HG02623 (cell line): ENCODE measurements around the gene KCNH6.

Experiments
- ATAC-seq: cut with Tn5 transposase; IDR thresholded peaks from one replicate; pipeline ENCODE4 v1.9.1; 2021; ENCODE audit warnings: moderate library complexity; ENCODE audit not compliant: unreplicated experiment

KCNH6 gene, protein sequence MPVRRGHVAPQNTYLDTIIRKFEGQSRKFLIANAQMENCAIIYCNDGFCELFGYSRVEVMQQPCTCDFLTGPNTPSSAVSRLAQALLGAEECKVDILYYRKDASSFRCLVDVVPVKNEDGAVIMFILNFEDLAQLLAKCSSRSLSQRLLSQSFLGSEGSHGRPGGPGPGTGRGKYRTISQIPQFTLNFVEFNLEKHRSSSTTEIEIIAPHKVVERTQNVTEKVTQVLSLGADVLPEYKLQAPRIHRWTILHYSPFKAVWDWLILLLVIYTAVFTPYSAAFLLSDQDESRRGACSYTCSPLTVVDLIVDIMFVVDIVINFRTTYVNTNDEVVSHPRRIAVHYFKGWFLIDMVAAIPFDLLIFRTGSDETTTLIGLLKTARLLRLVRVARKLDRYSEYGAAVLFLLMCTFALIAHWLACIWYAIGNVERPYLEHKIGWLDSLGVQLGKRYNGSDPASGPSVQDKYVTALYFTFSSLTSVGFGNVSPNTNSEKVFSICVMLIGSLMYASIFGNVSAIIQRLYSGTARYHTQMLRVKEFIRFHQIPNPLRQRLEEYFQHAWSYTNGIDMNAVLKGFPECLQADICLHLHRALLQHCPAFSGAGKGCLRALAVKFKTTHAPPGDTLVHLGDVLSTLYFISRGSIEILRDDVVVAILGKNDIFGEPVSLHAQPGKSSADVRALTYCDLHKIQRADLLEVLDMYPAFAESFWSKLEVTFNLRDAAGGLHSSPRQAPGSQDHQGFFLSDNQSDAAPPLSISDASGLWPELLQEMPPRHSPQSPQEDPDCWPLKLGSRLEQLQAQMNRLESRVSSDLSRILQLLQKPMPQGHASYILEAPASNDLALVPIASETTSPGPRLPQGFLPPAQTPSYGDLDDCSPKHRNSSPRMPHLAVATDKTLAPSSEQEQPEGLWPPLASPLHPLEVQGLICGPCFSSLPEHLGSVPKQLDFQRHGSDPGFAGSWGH

DNA sequence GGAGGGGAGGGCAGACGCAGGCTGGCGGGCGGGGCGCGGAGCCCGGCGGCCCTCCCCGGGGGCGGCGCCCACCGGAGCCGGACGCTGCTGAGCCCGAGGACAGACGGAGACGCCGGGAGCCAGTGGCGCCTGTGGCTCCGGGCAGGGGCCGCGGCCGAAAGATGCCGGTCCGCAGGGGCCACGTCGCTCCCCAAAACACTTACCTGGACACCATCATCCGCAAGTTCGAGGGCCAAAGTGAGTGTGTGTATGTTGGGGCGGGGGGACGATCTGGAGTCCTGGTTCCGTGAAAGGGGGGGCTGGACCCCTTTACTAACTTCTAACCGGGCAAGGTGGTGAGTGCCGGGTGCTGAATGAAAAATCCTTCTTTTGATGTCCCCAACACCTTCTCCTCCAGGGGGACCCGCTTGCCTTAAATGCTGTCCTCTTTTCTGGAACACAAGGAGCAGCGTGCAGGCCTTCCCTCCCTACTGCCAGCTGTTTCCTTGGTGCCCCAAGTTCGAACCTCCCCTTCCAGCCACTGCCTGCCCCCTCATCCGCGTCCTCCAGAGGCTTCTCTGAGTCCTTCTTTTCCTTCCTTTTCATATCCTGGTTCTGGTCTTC lies at the start of gene KCNH6:
Gene KCNH6, plus strand, starts transcription at position 106 of the 603 bp plus-strand sequence. Its CDS starts 56 bp downstream, at position 162.
- no peak for ATAC-seq

DNA sequence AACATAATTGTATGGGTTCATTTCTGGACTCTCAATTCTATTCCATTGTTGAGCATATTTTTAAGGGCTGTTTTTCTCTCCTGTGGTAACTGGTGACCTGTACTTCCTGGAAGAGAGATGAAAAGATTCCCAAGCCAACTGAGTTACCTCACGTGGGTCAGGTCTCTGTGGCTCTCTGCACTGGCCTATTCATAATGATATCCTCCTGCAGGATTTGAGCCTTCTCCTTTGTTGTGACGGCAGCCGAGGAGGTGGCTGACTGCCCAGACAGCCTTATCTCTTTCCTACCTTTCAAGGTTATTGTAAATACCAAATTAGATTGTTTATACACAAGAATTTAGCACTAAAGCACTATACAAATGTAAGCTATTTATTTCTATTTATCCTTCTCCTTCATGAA lies 49.0 kb upstream of the KCNH6 start:
- ATAC-seq = no peak

DNA sequence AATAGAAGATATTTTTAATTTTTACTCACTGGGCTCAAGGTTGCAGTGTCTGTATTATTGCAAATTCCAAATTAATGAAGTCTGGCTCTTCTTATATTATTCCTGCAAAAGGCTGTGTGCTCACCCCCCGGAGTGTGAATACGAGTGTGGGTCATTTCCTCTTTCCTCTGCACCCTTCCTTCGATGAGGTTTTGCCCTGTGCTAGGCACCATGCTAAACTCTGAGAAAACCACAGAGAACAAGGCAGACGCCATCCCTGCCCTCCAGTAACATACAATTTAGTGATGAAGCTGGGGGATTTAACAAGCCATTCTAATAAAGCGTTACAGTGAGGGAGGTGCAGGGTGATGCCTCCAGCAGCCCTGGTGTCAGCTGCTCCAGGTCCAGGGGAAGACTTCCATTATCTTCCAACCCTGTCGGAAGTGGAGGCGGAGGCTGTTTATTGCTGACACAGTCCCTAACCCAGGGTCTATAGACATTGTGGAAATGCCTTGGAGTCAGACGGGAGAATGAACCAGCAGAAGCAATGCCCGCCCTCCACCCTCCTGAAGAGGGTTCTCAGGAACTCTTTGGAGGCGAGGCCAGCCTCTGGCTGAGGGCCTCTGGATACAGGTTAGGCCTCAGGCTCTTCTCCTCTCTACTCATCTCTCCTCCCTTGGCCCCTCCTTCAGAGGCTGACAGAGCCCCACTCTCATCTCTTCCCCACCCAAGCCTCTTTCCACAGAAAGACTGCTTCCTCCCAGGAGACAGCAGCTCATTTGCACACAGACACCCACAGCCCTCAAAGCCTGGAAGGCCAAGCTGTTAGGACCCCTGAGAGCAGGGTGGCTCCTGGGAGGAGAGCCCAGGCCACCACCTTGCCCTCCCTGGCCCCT lies 48.3 kb upstream of the KCNH6 start:
- ATAC-seq = no peak

DNA sequence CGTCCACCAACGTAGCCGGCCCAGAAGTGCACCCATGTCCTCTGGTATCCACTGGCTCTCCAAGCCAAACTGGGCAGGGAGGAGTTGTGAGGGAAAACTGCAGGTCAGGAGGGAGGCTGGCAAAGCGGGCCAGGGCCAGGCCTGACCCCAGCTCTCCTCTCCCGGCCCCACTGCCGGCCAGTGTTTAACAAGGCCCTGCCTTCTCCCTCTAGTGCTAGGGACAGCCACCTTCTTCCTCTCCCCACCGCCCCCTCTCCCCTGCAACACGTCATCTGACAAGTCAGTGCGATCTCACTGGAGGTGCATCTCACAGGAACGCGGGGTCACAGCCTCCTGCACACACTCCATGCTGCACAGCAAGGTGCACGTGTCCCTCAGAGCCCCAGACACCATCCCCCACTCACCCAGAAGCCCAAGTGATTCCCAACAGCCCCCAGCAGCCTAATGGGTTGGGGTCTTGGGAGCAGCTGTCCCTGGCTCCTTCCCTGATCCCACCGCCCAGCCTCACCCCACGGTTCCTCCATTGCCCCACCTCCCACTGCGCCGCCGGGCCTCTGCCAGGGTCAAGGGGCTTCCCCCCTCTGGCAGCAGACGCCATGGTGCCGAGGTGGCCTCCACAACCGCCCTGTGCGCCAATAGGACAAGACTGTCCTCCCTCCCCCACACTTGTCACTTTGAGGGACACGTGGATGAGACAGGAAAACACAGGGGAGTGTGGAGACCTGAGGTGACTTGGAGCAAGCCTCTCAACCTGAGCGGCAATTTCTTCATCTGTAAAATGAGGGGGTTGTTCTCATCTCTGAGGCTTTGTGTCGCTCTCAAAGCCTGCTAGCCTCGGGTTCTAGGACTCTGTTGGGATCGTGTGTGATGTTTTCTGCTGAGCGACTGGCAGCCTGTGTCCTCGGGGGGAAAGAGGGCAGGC lies 47.4 kb upstream of the KCNH6 start:
- ATAC-seq = no peak

DNA sequence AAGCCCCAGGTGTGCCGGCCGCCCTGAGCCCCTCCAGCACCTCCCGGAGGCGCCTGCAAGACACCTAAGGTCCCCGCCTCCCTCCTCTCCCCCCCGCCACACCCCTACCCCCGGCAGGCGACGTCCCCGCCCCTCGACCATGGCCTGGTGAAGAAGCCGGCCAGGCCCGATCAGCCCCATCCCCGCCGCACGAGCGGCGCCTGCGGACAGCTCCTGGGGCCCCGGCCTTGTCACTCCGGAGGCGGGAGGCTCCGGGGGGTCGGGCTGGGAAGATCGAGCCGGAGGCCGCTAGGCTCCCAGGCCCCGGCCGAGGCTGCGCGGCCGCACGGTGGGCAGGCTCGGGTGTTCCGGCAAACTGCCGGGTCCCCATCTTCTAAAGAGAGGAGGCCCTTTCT lies 46.7 kb upstream of the KCNH6 start:
- ATAC-seq = no peak

DNA sequence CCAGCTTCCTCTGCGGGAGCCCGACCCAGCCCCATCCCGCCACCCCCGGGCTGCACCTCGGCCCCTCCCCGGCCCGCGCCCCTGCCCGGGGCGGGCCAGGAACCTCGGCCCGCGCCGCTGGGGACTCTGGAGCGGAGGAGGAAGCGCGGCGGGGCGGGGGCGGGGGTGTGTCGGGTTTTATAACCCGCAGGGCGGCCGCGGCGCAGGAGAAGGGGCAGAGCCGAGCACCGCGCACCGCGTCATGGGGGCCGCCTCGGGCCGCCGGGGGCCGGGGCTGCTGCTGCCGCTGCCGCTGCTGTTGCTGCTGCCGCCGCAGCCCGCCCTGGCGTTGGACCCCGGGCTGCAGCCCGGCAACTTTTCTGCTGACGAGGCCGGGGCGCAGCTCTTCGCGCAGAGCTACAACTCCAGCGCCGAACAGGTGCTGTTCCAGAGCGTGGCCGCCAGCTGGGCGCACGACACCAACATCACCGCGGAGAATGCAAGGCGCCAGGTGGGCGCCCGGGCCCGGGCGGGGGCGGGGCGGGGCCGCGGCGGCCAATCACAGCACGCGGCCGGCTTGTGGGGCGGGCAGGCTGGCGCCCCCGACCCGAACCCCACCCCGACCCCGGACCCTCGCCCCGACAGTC lies 46.2 kb upstream of the KCNH6 start, which contains the start of gene ACE:
Gene ACE, plus strand, starts transcription at position 208 of the 626 bp plus-strand sequence. Its CDS starts 34 bp downstream, at position 242.
- no peak for ATAC-seq

DNA sequence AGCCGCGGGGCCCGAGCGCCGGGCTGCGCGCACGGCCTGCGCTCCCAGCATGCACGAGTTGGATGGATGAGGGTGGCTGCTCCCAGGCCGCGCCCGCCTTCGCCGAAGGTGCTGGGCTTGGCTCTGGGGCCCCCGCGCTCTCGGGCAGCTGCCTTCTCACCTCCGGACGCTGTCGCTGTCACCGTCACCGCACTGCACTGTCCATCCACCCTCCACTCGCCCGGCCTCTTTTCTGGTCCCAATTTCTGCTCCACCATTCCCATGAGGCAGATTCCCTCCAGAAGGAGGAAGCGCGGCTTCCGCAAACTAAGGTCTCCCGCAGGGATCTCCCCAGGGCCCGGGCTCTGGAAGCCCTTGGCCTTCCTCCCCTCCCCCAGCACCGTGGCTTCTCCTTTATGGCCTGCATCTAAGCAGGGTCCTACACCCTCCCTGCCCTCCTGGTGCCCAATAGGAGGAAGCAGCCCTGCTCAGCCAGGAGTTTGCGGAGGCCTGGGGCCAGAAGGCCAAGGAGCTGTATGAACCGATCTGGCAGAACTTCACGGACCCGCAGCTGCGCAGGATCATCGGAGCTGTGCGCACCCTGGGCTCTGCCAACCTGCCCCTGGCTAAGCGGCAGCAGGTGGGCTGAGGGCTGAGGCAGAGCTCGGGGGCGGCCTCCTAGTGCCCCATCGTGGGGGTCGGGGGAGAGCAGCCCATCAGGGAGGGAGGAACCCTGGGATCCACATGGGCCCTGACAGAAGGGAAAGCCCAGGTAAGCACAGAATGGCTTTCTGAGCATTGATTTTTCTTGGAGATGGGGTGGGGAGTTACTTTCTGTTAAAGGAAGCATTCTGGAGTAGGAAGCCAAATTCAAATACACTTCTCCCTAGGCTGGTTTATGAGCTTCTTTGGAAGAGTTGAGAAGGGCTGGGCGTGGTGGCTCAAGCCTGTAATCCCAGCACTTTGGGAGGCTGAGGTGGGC lies 45.4 kb upstream of the KCNH6 start:
- ATAC-seq = no peak

DNA sequence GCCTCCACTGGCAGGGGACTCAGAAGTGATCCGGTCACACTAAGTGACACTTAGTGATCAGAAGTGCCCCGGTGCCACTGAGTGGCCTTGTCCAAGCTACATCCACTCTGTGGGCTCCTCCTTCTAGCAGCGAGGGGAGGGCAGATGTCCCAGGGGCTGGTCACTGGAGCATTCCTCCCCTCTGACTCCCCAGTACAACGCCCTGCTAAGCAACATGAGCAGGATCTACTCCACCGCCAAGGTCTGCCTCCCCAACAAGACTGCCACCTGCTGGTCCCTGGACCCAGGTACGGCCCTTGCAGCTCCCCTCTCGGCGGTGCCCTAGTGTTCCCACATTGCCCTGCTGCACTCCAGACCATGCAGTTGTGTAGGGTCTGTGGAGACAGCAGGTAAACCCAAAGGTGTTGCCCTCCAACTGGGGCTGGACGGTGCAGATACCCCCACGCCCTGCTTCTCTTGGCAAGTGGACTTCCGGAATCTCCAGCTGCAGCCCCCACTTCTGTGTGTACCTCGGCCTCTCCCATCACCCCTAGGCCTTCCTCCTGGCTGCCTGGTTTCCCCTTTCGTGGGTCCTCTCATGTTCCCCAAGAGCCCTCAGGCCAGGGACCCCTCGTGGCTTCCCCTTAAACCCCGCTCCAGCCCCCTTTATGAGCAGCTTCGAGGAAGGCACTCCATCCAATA lies 44.2 kb upstream of the KCNH6 start:
- peak; percentile 60 for ATAC-seq

DNA sequence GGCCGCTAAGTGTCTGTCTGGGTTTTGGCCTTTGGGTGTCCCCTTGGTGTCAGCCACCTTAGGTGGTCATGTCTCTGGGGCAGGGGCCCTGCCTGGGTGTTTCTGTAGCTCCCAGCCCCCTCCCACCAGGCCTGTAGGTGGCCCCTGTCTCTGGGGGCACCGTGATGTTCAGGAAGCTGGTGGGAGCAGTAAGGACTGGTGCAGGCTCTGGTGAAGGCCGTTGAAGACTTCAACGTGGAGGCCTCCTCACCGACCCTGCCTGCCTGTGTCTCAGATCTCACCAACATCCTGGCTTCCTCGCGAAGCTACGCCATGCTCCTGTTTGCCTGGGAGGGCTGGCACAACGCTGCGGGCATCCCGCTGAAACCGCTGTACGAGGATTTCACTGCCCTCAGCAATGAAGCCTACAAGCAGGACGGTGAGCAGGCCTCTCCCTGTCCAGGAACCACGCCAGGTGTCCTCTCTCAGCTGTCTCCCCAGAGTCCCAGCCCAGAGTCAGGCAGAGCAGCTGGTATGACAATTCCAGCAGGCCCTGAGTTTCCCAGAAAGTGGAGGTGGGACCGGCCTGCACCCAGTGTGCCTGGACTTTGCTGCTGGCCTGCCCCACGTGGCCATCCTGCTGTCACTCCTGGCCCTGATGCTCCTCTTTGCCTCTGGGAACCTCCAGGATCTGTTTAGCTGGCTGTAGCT lies 43.5 kb upstream of the KCNH6 start:
- ATAC-seq = no peak

DNA sequence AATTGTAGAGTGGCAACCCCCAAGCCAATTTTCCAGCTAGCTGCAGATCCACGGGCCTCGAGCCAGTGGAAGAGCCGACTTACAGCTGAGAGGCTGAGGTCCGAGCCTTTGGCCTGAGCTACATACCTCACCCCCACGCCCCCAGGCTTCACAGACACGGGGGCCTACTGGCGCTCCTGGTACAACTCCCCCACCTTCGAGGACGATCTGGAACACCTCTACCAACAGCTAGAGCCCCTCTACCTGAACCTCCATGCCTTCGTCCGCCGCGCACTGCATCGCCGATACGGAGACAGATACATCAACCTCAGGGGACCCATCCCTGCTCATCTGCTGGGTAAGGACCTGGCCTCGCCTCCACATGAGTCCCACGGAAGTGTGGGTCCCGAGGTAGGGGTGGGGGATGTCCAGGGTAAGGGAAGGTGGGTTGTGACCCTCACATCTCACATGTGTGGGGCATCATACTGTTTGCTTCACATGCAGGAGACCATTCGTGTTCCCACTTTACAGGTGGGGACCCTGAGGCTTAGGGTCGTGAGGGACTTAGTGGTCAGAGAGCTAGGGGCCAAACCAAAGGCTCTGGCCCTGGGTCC lies 42.9 kb upstream of the KCNH6 start:
- no peak for ATAC-seq

DNA sequence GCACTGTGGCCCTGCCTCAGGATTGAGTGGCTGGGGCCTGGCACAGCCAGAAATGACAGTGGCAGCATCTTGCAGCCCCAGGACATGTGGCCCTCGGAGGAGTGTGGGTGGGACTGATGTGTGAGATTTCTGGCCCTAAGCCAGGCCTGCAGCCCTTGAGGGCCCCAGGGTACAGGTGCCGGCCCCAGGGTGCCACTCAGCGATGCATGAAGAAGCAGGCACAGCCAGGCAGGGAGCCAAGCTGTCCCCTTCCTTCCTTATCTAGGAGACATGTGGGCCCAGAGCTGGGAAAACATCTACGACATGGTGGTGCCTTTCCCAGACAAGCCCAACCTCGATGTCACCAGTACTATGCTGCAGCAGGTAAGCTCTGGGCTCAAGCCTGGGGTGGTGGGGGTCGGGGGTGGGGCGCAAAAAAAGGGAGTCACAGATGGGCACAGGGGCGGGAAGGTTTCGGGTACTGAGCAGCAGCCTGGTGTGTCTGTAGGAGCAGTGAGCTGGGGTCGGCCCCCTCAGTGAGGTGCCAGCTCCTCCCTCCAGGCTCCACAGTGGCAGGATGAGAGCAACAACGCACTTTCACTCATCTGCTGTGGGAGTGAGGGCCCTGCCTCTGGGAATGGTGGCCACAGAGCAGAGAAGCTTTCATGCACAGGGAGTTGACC lies 42.2 kb upstream of the KCNH6 start:
- ATAC-seq = no peak

DNA sequence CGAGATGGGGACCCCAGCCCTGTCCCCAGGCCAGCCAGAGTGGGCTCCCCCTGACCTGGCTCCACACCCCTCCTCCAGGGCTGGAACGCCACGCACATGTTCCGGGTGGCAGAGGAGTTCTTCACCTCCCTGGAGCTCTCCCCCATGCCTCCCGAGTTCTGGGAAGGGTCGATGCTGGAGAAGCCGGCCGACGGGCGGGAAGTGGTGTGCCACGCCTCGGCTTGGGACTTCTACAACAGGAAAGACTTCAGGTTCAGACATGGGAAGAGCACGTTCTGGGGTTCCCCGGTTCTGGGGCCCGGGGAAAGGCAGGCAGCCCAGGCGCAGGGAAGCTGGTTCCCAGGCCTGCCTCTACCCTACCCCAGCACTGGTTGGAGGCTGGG lies 41.7 kb upstream of the KCNH6 start:
- ATAC-seq = no peak

DNA sequence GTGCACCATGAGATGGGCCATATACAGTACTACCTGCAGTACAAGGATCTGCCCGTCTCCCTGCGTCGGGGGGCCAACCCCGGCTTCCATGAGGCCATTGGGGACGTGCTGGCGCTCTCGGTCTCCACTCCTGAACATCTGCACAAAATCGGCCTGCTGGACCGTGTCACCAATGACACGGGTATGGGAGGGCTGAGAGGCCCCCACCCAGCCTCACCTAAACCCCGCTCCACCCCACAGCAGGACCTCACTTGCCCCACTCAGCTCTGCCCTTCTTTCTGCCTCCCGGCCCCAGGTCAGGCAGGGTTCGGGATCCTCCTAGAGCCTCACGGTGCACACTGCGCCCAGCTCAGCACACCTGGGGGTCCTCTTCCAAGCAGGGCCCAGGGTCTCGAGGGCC lies 40.6 kb upstream of the KCNH6 start:
- ATAC-seq = no peak

DNA sequence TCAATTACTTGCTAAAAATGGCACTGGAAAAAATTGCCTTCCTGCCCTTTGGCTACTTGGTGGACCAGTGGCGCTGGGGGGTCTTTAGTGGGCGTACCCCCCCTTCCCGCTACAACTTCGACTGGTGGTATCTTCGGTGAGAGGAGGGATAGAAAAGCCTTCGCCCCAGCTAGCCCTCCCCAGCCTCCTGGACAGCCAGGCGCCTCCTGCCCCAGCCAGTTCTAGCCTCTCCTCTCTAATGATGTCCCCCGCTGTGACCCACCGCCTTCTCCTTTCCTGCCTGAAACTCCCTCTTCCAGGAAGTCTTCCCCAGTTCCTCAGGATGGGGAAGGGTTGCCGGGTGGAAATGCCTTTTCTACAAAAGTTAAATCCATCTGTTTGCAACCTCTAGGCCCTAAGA lies 40.1 kb upstream of the KCNH6 start:
- no peak for ATAC-seq

DNA sequence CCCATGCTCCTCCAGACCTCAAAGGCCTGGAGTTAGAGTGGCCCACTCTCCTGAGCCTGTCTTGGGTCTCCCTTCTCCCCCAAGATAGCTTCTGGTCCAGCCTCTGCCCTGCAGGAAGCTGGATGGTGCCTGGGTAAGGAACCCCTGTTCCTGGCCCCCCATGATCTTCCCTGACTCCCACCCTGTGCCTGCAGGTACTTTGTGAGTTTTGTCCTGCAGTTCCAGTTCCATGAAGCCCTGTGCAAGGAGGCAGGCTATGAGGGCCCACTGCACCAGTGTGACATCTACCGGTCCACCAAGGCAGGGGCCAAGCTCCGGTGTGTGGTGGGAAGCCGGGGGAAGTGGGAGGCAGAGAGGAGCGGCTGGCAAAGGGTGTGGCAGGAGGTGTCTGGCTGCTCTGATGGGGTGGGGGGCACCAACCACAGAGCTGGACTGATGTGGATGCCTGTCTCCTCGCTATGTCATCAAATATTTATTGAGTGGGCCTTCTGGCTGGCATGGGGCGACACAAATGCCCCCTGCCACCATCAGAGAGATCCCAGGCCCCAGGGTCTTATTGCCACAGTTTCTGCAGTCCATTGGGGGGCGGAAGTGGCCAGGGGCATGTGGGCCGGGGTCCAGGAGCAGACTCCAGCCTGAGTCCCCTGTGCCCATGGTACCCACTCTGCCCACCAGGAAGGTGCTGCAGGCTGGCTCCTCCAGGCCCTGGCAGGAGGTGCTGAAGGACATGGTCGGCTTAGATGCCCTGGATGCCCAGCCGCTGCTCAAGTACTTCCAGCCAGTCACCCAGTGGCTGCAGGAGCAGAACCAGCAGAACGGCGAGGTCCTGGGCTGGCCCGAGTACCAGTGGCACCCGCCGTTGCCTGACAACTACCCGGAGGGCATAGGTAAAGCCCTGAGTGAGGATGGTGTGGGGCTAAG lies 39.2 kb upstream of the KCNH6 start:
- no peak for ATAC-seq
